Mucosa of rectum (tissue), 2 donors: ENCODE results near the gene SLC6A20.

Source experiments
- H3K27ac ChIP-seq, 2 donors: one replicate each; pipeline ENCODE4 v1.7.0; 2013; ENCODE audit warnings: inconsistent platforms in 2 of 2, low read depth in 2 of 2, low read length in 2 of 2
- H3K27me3 ChIP-seq, 2 donors: one replicate each; pipeline ENCODE4 v1.7.0; 2013; ENCODE audit warnings: low read length in 2 of 2; ENCODE audit not compliant: control insufficient read depth in 2 of 2, insufficient read depth in 2 of 2
- H3K36me3 ChIP-seq, 2 donors: one replicate each; pipeline ENCODE4 v1.7.0; 2013; ENCODE audit warnings: low read length in 2 of 2; ENCODE audit not compliant: control insufficient read depth in 2 of 2, insufficient read depth in 2 of 2
- H3K4me1 ChIP-seq, 2 donors: one replicate each; pipeline ENCODE4 v1.7.0; 2013; ENCODE audit warnings: low read length in 2 of 2, mild to moderate bottlenecking in 1 of 2; ENCODE audit not compliant: control insufficient read depth in 2 of 2, insufficient read depth in 2 of 2
- H3K4me3 ChIP-seq, 2 donors: one replicate each; pipeline ENCODE4 v1.7.0; 2013; ENCODE audit warnings: low read length in 2 of 2
- H3K9ac ChIP-seq, 2 donors: one replicate each; pipeline ENCODE4 v1.7.0; 2013; ENCODE audit warnings: low read length in 2 of 2, low read depth in 1 of 2, mild to moderate bottlenecking in 1 of 2
- H3K9me3 ChIP-seq, 2 donors: one replicate each; pipeline ENCODE4 v1.7.0; 2013; ENCODE audit warnings: low read length in 2 of 2; ENCODE audit not compliant: control insufficient read depth in 2 of 2
- donor health status: healthy.
- donor health status: Normal muscosa, but diverticular disease.

The SLC6A20 gene

DNA sequence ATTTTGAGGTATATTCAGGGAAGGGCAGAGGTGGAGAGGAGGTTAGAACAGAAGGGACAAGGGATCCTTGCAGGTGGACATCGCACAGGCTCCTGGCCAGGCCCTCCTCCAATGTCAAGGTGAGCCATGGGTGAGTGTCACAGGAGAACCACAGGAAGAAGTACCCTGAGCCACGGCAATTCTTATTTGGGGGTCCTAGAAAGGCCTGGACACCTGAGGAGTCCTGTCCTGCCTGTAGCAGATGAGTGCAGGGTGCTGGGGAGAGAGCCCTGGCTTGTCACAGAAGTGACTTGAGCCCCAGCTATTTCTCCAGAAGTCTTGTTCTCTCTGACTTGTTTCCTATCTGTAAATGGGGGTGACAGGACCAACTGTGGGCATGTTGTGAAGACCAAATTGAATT, 4.3 kb downstream of the SLC6A20 start:
- Histone ChIP-seq H3K4me3 (no peak overlapping the region), H3K27me3 (peaks cover 12 to 24% of the 10 kb centered on the region in 2 donors), H3K4me1 (peaks cover 7 to 9% of the 10 kb centered on the region in 2 donors), H3K9ac (no peak overlapping the region), H3K36me3 (no peaks in the 10 kb centered on the region), H3K9me3 (no peaks in the 10 kb centered on the region), H3K27ac (no peak overlapping the region)

DNA sequence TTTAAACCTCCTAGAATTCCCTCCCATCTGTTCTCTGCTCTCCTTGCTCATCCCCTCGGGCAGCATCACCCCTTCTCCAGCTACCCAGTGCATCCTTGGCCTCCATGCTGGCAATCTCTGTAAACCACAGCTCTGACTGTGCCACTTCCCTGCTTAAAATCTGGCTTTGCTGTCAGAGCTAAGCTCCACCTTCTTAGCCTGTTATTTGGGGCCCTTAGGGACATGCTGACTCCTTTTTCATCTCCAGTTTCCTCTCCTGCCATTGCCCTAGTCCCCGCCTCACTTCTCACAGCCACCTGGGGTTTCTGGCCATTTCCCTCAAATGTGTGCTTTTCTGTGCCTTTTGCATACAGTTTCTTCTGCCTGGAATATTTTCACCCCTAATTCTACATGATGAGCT, 5.7 kb downstream of the SLC6A20 start:
- no peaks in the 10 kb centered on the region for H3K36me3 ChIP-seq
- H3K9me3 ChIP-seq: no peaks in the 10 kb centered on the region
- no peak overlapping the region for H3K27ac ChIP-seq
- no peaks in the 10 kb centered on the region for H3K4me1 ChIP-seq
- no peak overlapping the region for H3K4me3 ChIP-seq
- H3K9ac ChIP-seq: no peak overlapping the region
- peaks cover 2 to 12% of the 10 kb centered on the region in 2 donors for H3K27me3 ChIP-seq

- no peak overlapping the region for H3K9ac ChIP-seq
- H3K27ac ChIP-seq: no peak overlapping the region
- H3K27me3 ChIP-seq: peaks cover 0 to 7% of the 10 kb centered on the region in 2 donors
- no peaks in the 10 kb centered on the region for H3K4me1 ChIP-seq
- no peaks in the 10 kb centered on the region for H3K36me3 ChIP-seq
- H3K4me3 ChIP-seq: no peak overlapping the region
- H3K9me3 ChIP-seq: no peaks in the 10 kb centered on the region
Observed at GRCh38 chr3:45789235-45789812, 7.0 kb downstream of the SLC6A20 start.

DNA sequence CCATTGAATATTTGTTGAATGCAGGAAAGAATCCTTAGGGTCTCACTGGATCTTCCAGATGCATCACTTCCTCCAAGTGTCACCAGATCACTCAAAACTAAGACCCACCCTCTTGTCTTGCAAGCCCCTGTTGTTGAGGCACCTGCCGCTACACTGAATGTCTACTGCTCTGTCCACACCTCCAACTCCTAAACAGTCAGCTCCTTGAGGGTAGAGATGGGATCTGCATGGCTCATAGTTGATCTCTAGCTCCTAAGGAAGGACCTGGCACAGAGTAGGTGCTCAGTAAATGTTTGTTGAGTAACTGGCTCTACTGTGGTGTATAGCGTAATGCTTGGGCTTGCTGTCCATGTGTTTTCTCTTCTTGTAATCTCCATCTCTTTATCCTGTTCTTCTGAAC, 8.8 kb downstream of the SLC6A20 start:
- no peak overlapping the region for H3K4me3 ChIP-seq
- H3K4me1 ChIP-seq: no peaks in the 10 kb centered on the region
- H3K27ac ChIP-seq: no peak overlapping the region
- no peaks in the 10 kb centered on the region for H3K9me3 ChIP-seq
- H3K27me3 ChIP-seq: no peaks in the 10 kb centered on the region
- H3K9ac ChIP-seq: no peak overlapping the region
- H3K36me3 ChIP-seq: no peaks in the 10 kb centered on the region

- H3K9ac ChIP-seq: no peak overlapping the region
- no peak overlapping the region for H3K4me3 ChIP-seq
- no peaks in the 10 kb centered on the region for H3K36me3 ChIP-seq
- no peaks in the 10 kb centered on the region for H3K9me3 ChIP-seq
- no peaks in the 10 kb centered on the region for H3K27me3 ChIP-seq
- no peaks in the 10 kb centered on the region for H3K4me1 ChIP-seq
- H3K27ac ChIP-seq: no peak overlapping the region
Observed at GRCh38 chr3:45786801-45787495, 9.4 kb downstream of the SLC6A20 start.

- H3K27me3 ChIP-seq: no peaks in the 10 kb centered on the region
- no peaks in the 10 kb centered on the region for H3K9me3 ChIP-seq
- H3K4me1 ChIP-seq: no peaks in the 10 kb centered on the region
- no peak overlapping the region for H3K4me3 ChIP-seq
- no peaks in the 10 kb centered on the region for H3K36me3 ChIP-seq
- H3K27ac ChIP-seq: no peak overlapping the region
- no peak overlapping the region for H3K9ac ChIP-seq
Observed at GRCh38 chr3:45785605-45786150, 10.7 kb downstream of the SLC6A20 start.

DNA sequence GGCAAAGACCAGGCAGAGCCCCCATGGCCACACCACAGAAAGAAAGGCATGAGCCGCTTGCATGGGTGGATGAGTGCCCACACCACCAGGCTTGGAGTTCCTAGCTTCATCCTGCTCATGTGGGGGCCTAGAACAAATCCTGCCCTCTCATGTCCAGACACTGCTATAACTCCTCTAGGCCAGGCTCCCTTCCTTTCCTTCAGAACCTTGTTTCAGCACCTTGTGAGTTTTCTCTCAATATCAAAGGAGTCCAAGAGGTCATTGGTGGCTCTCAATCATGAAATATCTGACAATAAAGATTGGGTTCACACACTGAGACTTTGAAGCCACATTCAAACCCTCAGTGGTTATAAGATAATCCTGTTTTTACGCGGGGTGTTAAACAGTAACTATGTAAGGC, 12.7 kb downstream of the SLC6A20 start:
- no peaks in the 10 kb centered on the region for H3K9me3 ChIP-seq
- no peaks in the 10 kb centered on the region for H3K27me3 ChIP-seq
- H3K4me1 ChIP-seq: no peaks in the 10 kb centered on the region
- no peak overlapping the region for H3K27ac ChIP-seq
- H3K4me3 ChIP-seq: no peak overlapping the region
- no peaks in the 10 kb centered on the region for H3K36me3 ChIP-seq
- no peak overlapping the region for H3K9ac ChIP-seq

- Histone ChIP-seq H3K27me3 (no peaks in the 10 kb centered on the region), H3K9ac (no peak overlapping the region), H3K27ac (no peak overlapping the region), H3K36me3 (no peaks in the 10 kb centered on the region), H3K4me1 (no peaks in the 10 kb centered on the region), H3K9me3 (no peaks in the 10 kb centered on the region), H3K4me3 (no peak overlapping the region)
Observed at GRCh38 chr3:45782381-45782780, 14.0 kb downstream of the SLC6A20 start.

GRCh38 chr3:45781841-45782240, 14.5 kb downstream of the SLC6A20 start:
- H3K9ac ChIP-seq: no peak overlapping the region
- no peak overlapping the region for H3K27ac ChIP-seq
- H3K4me1 ChIP-seq: no peaks in the 10 kb centered on the region
- no peak overlapping the region for H3K4me3 ChIP-seq
- H3K27me3 ChIP-seq: no peaks in the 10 kb centered on the region
- H3K36me3 ChIP-seq: no peaks in the 10 kb centered on the region
- H3K9me3 ChIP-seq: no peaks in the 10 kb centered on the region

GRCh38 chr3:45781271-45781670, 15.1 kb downstream of the SLC6A20 start:
- peaks cover 0 to 3% of the 10 kb centered on the region in 2 donors for H3K4me1 ChIP-seq
- no peak overlapping the region for H3K27ac ChIP-seq
- H3K9me3 ChIP-seq: no peaks in the 10 kb centered on the region
- H3K9ac ChIP-seq: no peak overlapping the region
- H3K36me3 ChIP-seq: no peaks in the 10 kb centered on the region
- H3K4me3 ChIP-seq: no peak overlapping the region
- H3K27me3 ChIP-seq: no peaks in the 10 kb centered on the region
